Measurements from ENCODE around the gene SLIT3. TPM values are rescaled to one million over a fixed set of nuclear protein-coding genes. Genes with fewer than 3 reads are reported as not detected.

The SLIT3 gene
- total RNA-seq, 1 experiment from 2014 or later: 0.92 TPM

DNA sequence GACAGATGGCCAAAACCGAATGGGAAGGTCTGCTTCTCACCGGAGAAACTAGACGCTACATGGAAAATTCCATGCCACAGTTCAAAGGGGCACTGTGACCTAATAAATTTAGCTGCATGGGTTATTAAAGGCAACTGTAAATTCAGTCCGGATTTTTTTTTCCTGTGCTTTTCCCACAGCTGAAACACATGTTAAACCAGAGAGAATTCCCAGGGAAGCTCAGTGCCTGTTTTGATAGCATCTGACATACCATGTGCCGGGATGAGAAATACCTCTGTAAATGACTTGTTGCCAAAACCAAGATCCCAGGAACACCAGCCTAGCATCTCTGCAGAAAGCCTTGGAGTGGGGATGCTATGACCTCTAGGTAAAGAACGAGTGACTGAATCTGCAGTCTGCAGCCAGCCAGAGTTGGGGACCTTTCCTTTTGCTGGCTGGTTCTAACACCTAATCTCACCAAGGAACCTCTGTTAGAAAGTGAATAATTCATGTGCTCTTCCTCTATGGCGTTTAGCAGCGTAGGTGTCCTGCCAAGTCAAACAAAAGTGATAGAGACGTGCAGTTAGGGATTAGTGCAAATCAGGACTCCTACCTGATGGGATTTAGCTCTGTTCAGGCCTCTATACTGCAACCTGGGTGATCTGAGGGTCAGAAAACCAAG is 77.9 kb downstream of the SLIT3 start:
- Mint-ChIP-seq H3K36me3 (ENCODE audit: insufficient read depth in 1 of 3, low read depth in 3 of 3) (no peaks in the 10 kb centered on the region; a peak in 1 of 7 replicates), H3K27ac (no peak overlapping the region), H3K27me3 (ENCODE audit: low read depth) (peaks cover 99% of the 10 kb centered on the region), H3K4me1 (no peaks in the 10 kb centered on the region), H3K4me3 (no peak overlapping the region), H3K9me3 (no peaks in the 10 kb centered on the region; a peak in 2 of 5 replicates)
- no peak for DNase-seq
- Histone ChIP-seq H4K5ac (ENCODE audit: insufficient read length, low read depth, low read length) (no peak overlapping the region), H2BK15ac (ENCODE audit: low read depth, low read length) (no peak overlapping the region), H3K79me2 (ENCODE audit: insufficient read depth, low read length) (no peaks in the 10 kb centered on the region), H2BK12ac (ENCODE audit: insufficient read length, low read depth, low read length) (no peak overlapping the region), H3K4me2 (ENCODE audit: insufficient read depth, insufficient read length, low read length) (no peak overlapping the region), H3K79me1 (ENCODE audit: insufficient read depth, low read depth, low read length, poor library complexity, severe bottlenecking) (no peaks in the 10 kb centered on the region), H4K20me1 (ENCODE audit: control insufficient read depth, insufficient read depth, insufficient read length) (no peaks in the 10 kb centered on the region), H3K27ac (ENCODE audit: insufficient read length, low read depth, low read length) (no peak overlapping the region), H2BK5ac (ENCODE audit: insufficient read length, low read length) (no peak overlapping the region), H3K27me3 (ENCODE audit: insufficient read depth, low read length) (peaks cover 26% of the 10 kb centered on the region), H2BK20ac (ENCODE audit: low read depth, low read length, poor library complexity, severe bottlenecking) (no peak overlapping the region), H3K56ac (ENCODE audit: insufficient read length, low read depth, low read length) (no peak overlapping the region), H3K4ac (ENCODE audit: low read depth, low read length) (no peak overlapping the region), H3K9me3 (ENCODE audit: control insufficient read depth, low read depth, low read length) (no peaks in the 10 kb centered on the region), H3K23ac (ENCODE audit: insufficient read length, low read depth, low read length) (no peak overlapping the region), H4K8ac (replicated peaks; ENCODE audit: insufficient read length, low read depth, low read length) (no peak overlapping the region), H4K91ac (ENCODE audit: insufficient read length, low read depth, low read length) (no peak overlapping the region), H2AK5ac (ENCODE audit: insufficient read length, low read length) (no peak overlapping the region), H3K4me1 (ENCODE audit: insufficient read depth, low read length) (no peaks in the 10 kb centered on the region), H2BK120ac (ENCODE audit: low read depth, low read length, poor library complexity, severe bottlenecking) (no peak overlapping the region), H3T11ph (ENCODE audit: low read length) (no peak overlapping the region), H3K14ac (ENCODE audit: insufficient read depth, low read length) (no peak overlapping the region), H3K18ac (ENCODE audit: insufficient read length, low read depth, low read length) (no peak overlapping the region), H2AFZ (ENCODE audit: low read length) (no peak overlapping the region), H3K9ac (ENCODE audit: extremely low read depth, insufficient read length, low read length) (no peak overlapping the region), H3K23me2 (ENCODE audit: insufficient read length, low read depth, low read length, poor library complexity, severe bottlenecking) (no peaks in the 10 kb centered on the region)
- no peak for TF ChIP-seq CTCF (conservative IDR thresholded peaks at IDR 0.05)
- WGBS (ENCODE audit: extremely low coverage, insufficient read length, low lambda C conversion rate): no CpG with 5 or more reads among the region's 9 CpGs
